AG09309 (cell line): ENCODE measurements around the gene PGM1.
A peak's percentile ranks its signal among the peaks of the same experiment; 100 is the strongest.

Source experiments
- DNase-seq: peaks from one replicate; pipeline ENCODE4 v3.0.0-alpha.2; 2010; ENCODE audit warnings: low read depth
- H3K4me3 ChIP-seq: 2 replicates; pipeline ENCODE4 v1.5.1; 2011; ENCODE audit warnings: mild to moderate bottlenecking, low read depth, low read length, moderate library complexity; ENCODE audit not compliant: control insufficient read depth
- TF ChIP-seq, protein P1 (sequence below): IDR thresholded peaks from 2 replicates; pipeline ENCODE4 v1.5.1; 2011; ENCODE audit warnings: mild to moderate bottlenecking, low read depth, low read length, inconsistent platforms; ENCODE audit not compliant: insufficient read depth, control insufficient read depth; ENCODE audit errors: missing control alignments

Gene PGM1

DNA sequence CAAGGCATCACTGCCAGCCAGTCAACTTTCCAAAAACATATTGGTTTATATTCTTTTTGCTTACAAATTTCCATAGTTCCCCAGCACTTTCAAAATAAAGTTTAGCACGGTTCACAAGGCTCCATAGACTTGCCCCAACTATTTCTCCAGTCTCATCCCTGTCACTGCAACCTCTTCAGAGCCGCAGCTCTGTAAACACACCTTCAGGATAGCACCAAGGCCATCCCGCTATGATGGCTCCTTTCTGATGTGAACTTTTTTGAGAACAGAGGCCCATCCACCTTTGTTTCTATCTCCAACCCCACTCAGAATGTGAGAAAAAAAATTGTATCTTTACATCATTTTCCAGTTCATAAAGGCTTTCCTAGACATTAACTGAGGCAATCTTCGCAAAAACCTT lies 26.3 kb downstream of the PGM1 start:
- H3K4me3 ChIP-seq = no peak overlapping the region
- TF ChIP-seq, protein P1, sequence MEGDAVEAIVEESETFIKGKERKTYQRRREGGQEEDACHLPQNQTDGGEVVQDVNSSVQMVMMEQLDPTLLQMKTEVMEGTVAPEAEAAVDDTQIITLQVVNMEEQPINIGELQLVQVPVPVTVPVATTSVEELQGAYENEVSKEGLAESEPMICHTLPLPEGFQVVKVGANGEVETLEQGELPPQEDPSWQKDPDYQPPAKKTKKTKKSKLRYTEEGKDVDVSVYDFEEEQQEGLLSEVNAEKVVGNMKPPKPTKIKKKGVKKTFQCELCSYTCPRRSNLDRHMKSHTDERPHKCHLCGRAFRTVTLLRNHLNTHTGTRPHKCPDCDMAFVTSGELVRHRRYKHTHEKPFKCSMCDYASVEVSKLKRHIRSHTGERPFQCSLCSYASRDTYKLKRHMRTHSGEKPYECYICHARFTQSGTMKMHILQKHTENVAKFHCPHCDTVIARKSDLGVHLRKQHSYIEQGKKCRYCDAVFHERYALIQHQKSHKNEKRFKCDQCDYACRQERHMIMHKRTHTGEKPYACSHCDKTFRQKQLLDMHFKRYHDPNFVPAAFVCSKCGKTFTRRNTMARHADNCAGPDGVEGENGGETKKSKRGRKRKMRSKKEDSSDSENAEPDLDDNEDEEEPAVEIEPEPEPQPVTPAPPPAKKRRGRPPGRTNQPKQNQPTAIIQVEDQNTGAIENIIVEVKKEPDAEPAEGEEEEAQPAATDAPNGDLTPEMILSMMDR = no peak
- DNase-seq = no peak

GRCh38 chr1:63620671-63621070 lies 27.5 kb downstream of the PGM1 start:
- DNase-seq = no peak
- TF ChIP-seq, protein P1 = no peak

GRCh38 chr1:63621075-63621474 lies 27.9 kb downstream of the PGM1 start:
- no peak for DNase-seq
- no peak overlapping the region for H3K4me3 ChIP-seq
- TF ChIP-seq, protein P1 = no peak

More at GRCh38 chr1:63620671-63621070, 27.5 kb downstream of the PGM1 start:
- H3K4me3 ChIP-seq = no peak overlapping the region

DNA sequence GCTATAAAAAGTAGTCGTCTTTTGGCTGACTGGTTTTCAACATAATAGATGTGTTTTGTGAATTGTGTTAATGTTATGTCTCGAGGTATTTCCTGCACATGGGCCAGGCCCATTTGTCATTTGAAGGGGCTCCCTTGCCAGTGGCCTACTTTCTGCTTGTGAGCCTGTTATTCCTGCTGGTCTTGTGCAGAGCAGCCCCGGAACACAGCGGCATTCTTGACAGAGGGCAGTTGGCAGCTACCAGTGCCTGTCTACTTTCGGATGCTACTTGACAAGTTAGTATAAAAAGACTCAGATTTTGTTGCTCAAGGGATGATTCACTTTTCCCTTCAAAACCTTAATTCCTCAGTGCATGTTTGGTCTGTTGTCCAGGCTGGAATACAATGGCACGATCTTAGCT lies 28.5 kb downstream of the PGM1 start:
- no peak for DNase-seq
- no peak overlapping the region for H3K4me3 ChIP-seq
- TF ChIP-seq, protein P1 = no peak

DNA sequence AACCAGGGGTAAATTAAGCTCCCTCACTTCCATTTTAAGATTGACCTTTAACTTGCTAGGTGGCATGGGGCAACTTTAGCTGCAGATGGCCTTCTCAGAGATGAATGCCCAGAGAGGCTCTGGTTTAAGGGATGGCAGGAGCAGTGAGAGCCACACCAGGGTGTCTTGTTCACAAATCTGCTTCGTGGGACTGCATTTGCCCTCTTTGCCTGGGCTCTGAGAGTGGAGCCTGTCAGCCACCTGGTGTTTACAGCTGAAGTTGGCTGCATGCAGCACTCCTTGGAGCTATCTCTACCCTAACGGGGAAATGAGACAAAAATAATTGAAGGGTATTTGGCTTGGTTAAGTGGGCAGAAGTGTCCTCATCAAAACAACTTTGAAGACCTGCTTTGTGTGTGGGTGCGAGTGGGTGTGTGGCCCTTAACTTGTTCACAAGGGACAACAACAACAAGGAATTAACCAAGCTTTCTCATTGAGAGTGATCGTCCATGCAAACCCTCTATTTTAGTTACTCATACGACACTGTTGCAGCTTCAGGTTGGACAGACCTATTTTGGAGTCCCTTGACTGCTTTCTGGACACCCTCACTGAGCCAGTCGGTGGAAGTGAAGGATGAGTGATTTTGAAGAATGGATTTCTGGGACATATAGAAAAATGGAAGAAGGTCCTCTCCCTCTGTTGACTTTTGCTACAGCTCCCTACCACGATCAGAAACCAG lies 29.8 kb downstream of the PGM1 start:
- TF ChIP-seq, protein P1 = no peak
- no peak overlapping the region for H3K4me3 ChIP-seq
- DNase-seq = no peak

- TF ChIP-seq, protein P1 = no peak
- DNase-seq = no peak
Measured at GRCh38 chr1:63623952-63624351, 30.7 kb downstream of the PGM1 start.

GRCh38 chr1:63624911-63625310 lies 31.7 kb downstream of the PGM1 start:
- DNase-seq = no peak
- TF ChIP-seq, protein P1 = peak; percentile 43

More at GRCh38 chr1:63623952-63624351, 30.7 kb downstream of the PGM1 start:
- no peak overlapping the region for H3K4me3 ChIP-seq

More at GRCh38 chr1:63624911-63625310, 31.7 kb downstream of the PGM1 start:
- H3K4me3 ChIP-seq = no peak overlapping the region
